ENCODE results near the gene DNAH3.
"Not testable (repeated sequence)": the region's sequence is repeated elsewhere in the genome, so short reads cannot be mapped to it uniquely, and the experiment has no call there.

The DNAH3 gene

GRCh38 chr16:21009815-21010214, 140.8 kb downstream of the DNAH3 start:
- no peak for DNase-seq (ENCODE audit: low read depth in 2 of 2, low spot score in 1 of 2)

GRCh38 chr16:21005008-21005407, 145.6 kb downstream of the DNAH3 start:
- DNase-seq (ENCODE audit: low read depth in 2 of 2, low spot score in 1 of 2): no peak

- DNase-seq (ENCODE audit: low read depth in 2 of 2, low spot score in 1 of 2): no peak
These were observed 149.4 kb downstream of the DNAH3 start for GRCh38 chr16:21001262-21001661.

DNA sequence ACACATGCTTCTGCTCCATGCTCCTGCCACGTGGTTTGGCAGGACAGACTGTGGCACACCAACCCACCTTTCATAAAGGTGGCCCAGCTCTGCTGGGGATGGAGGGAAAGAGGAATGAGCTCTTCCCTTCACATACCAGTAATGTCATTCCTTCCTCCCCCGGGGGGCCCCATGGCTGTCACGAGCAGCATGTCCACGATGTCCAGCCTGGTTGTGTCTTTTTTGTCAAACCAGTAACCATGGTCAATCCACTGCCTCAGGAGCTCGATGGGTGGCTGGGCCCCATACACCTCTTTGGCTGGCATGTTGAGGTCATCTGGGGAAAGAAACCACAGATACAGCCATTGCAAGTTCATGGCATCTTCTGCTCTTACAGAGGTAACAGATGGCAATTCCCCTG, 153.5 kb downstream of the DNAH3 start:
- DNase-seq (ENCODE audit: low read depth in 2 of 2, low spot score in 1 of 2): no peak

GRCh38 chr16:20995711-20996110, 154.9 kb downstream of the DNAH3 start:
- no peak for DNase-seq (ENCODE audit: low read depth in 2 of 2, low spot score in 1 of 2)

- DNase-seq (ENCODE audit: low read depth in 2 of 2, low spot score in 1 of 2): not testable (repeated sequence)
These were observed 161.1 kb downstream of the DNAH3 start for GRCh38 chr16:20989496-20990070.

DNA sequence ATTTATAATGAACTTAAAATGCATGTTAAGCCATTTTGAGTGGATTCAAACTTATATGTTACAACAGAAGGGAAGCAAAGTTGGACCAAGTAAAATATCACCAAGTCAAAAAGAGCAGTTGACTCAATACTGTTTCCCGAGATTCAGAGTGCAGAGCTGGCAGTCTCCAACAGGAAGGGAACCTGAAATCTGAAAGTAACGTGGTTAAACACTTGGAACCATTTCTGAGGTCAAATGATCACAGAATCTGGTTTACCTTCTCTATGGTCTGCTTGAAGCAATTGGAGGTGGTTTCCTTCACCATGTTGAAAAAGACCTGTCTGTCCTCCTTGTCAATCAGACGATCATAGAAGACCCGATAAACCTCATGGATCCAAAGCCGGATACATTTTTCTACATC, 163.6 kb downstream of the DNAH3 start:
- DNase-seq (ENCODE audit: low read depth in 2 of 2, low spot score in 1 of 2): no peak

DNA sequence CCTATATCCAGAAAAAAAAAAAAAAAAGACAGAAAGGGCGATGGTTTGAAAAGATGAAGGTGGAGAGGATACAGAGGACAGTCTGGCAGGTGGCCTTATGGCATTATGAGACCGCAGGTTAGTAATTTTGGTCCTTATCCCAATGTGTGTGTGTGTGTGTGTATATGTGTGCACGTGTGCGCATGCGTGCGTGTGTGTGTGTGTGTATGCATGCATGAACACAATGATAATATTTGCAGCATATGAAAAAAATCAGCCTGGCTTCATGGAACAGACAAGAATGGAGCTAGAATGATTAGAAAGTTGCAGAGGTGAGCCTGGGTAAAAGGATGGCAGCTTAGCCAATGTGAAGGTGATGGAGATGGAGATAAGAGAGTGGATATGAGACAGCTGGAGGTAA, 166.6 kb downstream of the DNAH3 start:
- no peak for DNase-seq (ENCODE audit: low read depth in 2 of 2, low spot score in 1 of 2)

GRCh38 chr16:20976576-20976975, 174.1 kb downstream of the DNAH3 start:
- DNase-seq (ENCODE audit: low read depth in 2 of 2, low spot score in 1 of 2): no peak

- DNase-seq (ENCODE audit: low read depth in 2 of 2, low spot score in 1 of 2): not testable (repeated sequence)
These were observed 177.4 kb downstream of the DNAH3 start for GRCh38 chr16:20973201-20973600.

DNA sequence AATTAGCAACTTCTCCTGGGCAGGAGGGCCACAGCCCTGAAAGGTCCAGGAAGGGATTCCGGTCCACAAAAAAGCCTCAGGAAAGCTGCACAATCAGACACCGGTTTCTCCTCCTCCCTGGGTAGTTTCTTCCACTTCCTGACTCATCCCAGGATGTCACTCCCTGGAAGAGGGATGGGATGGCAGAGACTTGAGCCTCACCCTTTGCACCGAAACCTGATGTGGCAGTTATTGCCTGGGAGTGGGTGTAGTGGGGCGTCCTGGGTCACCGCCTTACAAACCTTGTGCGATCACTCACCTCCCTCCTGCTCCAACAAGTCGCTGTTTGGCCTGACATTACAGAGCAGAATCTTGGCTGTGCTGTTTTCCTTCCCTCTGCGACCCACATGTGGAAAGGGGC, 179.2 kb downstream of the DNAH3 start:
- DNase-seq (ENCODE audit: low read depth in 2 of 2, low spot score in 1 of 2): no peak

GRCh38 chr16:20969386-20969785, 181.3 kb downstream of the DNAH3 start:
- DNase-seq (ENCODE audit: low read depth in 2 of 2, low spot score in 1 of 2): no peak

DNA sequence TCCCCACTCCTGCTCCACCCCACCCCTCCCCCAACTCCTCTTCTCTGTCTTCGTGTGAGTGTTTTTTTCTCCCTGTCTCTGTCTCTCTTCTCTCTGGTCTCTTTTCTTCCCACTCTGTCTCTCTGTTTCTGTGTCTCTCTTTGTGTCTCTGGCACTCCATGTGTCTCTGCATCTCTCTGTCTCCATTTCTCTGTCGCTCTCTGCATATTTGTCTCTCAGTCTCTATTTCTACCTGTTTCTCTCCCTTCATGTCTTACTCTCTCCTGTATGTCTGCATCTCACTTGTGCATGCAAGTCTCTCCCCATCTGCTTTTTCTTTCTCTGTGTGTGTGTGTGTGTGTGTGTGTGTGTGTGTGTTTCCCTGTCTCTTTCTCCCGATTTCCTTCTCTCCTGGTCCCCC, 181.9 kb downstream of the DNAH3 start:
- no peak for DNase-seq (ENCODE audit: low read depth in 2 of 2, low spot score in 1 of 2)

GRCh38 chr16:20960899-20961298, 189.7 kb downstream of the DNAH3 start:
- no peak for DNase-seq (ENCODE audit: low read depth in 2 of 2, low spot score in 1 of 2)

DNA sequence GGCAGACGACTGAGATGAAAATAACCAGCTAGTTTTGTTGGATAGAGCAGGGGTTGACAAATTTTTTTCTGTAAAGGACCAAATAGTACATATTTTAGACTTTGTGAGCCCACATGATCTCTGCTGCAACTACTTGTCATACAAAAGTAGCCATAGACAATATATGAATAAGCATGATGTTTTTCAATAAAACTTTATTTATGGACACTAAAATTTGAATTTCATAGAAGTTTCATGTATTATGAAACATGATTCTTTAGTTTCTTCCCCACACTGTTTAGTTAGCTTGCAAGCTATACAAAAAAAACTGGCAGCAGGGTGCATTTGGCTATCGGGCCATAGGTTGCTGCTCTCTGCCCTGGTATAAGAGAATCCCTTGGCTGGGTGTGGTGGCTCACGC, 193.5 kb downstream of the DNAH3 start:
- DNase-seq (ENCODE audit: low read depth in 2 of 2, low spot score in 1 of 2): no peak

DNA sequence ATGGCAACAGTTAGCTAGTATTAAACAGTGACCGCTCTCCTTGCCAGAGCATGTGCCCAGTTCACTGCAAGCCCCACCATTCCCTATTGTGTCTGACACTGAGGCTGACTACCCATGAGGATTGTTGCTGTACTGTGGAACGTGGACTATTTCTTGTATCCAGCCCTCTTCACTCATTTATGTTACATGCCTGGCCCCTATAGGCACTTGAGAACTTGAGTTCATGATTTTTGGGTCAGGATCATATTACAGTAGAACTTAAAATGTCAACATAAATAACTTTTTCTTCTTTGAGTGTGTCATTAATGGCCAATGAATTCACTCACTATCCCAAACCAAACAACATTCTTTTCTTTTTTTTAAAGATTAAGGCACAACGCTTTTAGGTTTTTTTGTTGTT, 194.3 kb downstream of the DNAH3 start:
- DNase-seq (ENCODE audit: low read depth in 2 of 2, low spot score in 1 of 2): no peak

DNA sequence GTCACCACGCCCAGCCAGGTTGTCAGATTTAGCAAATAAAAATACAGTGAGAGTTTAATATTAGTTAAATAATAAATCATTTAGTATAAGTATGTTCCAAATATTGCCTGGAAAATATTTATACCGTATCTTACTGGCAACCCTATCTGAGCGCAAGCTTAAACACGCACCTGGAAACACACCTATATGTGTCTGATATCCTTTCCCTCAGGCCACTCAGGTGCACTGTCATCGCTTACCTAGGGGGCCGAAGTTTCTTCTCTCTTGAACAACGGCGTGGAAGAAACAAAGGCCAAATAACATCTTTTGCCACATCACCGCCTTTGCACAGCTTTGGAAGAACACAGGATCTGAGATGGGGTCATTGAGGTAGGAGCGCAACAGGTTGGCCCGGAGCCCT, 196.1 kb downstream of the DNAH3 start:
- DNase-seq (ENCODE audit: low read depth in 2 of 2, low spot score in 1 of 2): no peak

- no peak for DNase-seq (ENCODE audit: low read depth in 2 of 2, low spot score in 1 of 2)
These were observed 198.3 kb downstream of the DNAH3 start for GRCh38 chr16:20952139-20952920.

GRCh38 chr16:20950294-20950693, 200.4 kb downstream of the DNAH3 start:
- DNase-seq (ENCODE audit: low read depth in 2 of 2, low spot score in 1 of 2): no peak

GRCh38 chr16:20949660-20950059, 201.0 kb downstream of the DNAH3 start:
- DNase-seq (ENCODE audit: low read depth in 2 of 2, low spot score in 1 of 2): no peak

DNA sequence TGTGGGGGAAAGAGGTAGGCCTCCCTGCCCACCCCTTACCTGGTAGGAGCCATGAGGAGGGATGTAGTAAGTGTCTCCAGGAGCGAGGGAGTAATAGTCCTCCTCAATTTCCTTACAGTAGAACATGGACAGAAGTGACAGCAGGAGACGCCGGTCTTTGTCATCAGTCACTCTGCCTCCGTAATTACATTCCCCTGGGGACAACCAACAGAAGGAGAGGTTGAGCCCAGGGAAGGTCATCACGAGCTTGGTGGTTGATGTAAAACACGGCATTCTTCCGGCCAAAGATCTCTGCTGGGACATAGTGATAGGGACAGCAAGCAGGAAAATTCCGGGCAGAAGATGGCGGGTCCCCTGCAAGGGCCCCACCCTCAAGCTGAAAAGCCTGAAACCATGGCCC, 202.2 kb downstream of the DNAH3 start:
- no peak for DNase-seq (ENCODE audit: low read depth in 2 of 2, low spot score in 1 of 2)

DNA sequence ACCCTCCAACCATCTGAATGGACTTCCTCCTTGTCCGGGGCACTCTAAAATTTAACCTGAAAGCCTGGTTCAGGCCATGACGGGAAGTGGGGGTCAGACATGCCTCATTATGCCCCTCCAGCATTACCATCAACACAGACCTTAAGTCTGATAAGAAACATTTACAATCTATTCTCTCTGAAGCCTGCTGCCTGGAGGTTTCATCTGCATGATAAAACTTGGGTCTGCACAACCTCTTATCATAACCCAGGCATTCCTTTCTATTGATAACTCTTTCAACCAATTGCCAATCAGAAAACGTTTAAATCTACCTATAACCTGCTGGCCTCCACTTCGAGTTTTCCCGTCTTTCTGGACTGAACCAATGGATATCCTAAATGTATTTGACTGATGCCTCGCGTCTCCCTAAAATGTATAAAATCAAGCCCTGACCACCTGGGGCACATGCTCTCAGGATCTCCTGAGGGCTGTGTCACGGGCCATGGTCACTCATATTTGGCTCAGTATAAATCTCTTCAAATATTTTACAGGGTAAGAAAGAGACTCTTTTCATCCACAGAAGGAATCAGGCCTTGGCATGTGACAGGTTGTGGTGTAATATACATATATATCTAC, 204.5 kb downstream of the DNAH3 start:
- no peak for DNase-seq (ENCODE audit: low read depth in 2 of 2, low spot score in 1 of 2)

- DNase-seq (ENCODE audit: low read depth in 2 of 2, low spot score in 1 of 2): not testable (repeated sequence)
These were observed 205.1 kb downstream of the DNAH3 start for GRCh38 chr16:20945575-20945875.
